IMR-90 (cell line): Measurements from ENCODE around the gene HTR5A. TPM values are rescaled to one million over a fixed set of nuclear protein-coding genes. Genes with fewer than 3 reads are reported as not detected.

Source experiments
- ATAC-seq: fragments of 200-7000 bp; cut with Tn5 transposase; 2 replicates; pipeline ENCODE4 v1.9.1; 2020; ENCODE audit warnings: low read depth, mild to moderate bottlenecking, moderate library complexity
- BruUV-seq: library from RNA; stranded (reverse); fragments of 400-500 nt; replicated peaks from 2 replicates; lab custom pipeline; 2021; lab: Mats Ljungman, UMichigan
- CTCF ChIA-PET: fragments of 300-600 bp; formaldehyde crosslinking; extraction: SDS; loops from one replicate; lab custom pipeline; 2021; ENCODE audit warnings: antibody characterized with exemption; lab: Yijun Ruan, JAX
- POLR2A ChIA-PET: fragments of 300-600 bp; sonication (Branson Sonifier 250); formaldehyde crosslinking; loops from one replicate; lab custom pipeline; 2022; ENCODE audit warnings: antibody characterized with exemption; ENCODE audit not compliant: unreplicated experiment; lab: Charles Lee
- DNase-seq: peaks from one replicate; pipeline ENCODE4 v3.0.0; 2013
- H2AFZ ChIP-seq: replicated peaks from 2 replicates; pipeline ENCODE3; 2013; ENCODE audit warnings: low read length, mild to moderate bottlenecking; ENCODE audit not compliant: poor library complexity
- H2AK5ac ChIP-seq: 2 replicates; pipeline ENCODE4 v1.6.1; 2013; ENCODE audit warnings: low read depth, low read length, inconsistent platforms
- H2AK9ac ChIP-seq: replicated peaks from 2 replicates; pipeline ENCODE3; 2013; ENCODE audit warnings: mild to moderate bottlenecking, low read depth, low read length, moderate library complexity; ENCODE audit not compliant: poor library complexity
- H2BK120ac ChIP-seq: 2 replicates; pipeline ENCODE4 v1.6.1; 2013; ENCODE audit warnings: low read depth, low read length, inconsistent platforms
- H2BK15ac ChIP-seq: 3 replicates; pipeline ENCODE4 v1.6.1; 2013; ENCODE audit warnings: low read depth, low read length, inconsistent platforms
- H2BK20ac ChIP-seq: 2 replicates; pipeline ENCODE4 v1.6.1; 2013; ENCODE audit warnings: low read depth, mild to moderate bottlenecking, inconsistent platforms, low read length, moderate library complexity
- H2BK5ac ChIP-seq: 2 replicates; pipeline ENCODE4 v1.6.1; 2013; ENCODE audit warnings: mild to moderate bottlenecking, low read depth, low read length, inconsistent platforms; ENCODE audit not compliant: poor library complexity, severe bottlenecking
- H3K14ac ChIP-seq: replicated peaks from 2 replicates; pipeline ENCODE4 v1.6.1; 2013; ENCODE audit warnings: low read depth, low read length, inconsistent platforms
- H3K18ac ChIP-seq: 2 replicates; pipeline ENCODE4 v1.6.1; 2013; ENCODE audit warnings: low read depth, low read length, control low read depth
- H3K23ac ChIP-seq: 2 replicates; pipeline ENCODE4 v1.6.1; 2013; ENCODE audit warnings: low read depth, low read length, inconsistent platforms
- H3K27ac ChIP-seq: 2 replicates; pipeline ENCODE4 v1.5.1; 2013; ENCODE audit warnings: mild to moderate bottlenecking, control low read depth, low read length; ENCODE audit not compliant: insufficient read depth
- H3K27me3 ChIP-seq: 2 replicates; pipeline ENCODE4 v1.6.1; 2013; ENCODE audit warnings: low read length; ENCODE audit not compliant: control insufficient read depth, insufficient read depth
- H3K36me3 ChIP-seq: 2 replicates; pipeline ENCODE4 v1.6.1; 2013; ENCODE audit warnings: low read length, mixed read lengths; ENCODE audit not compliant: control insufficient read depth, insufficient read depth
- H3K4ac ChIP-seq: 2 replicates; pipeline ENCODE4 v1.6.1; 2013; ENCODE audit warnings: low read depth, low read length, inconsistent platforms
- H3K4me1 ChIP-seq: 2 replicates; pipeline ENCODE4 v1.6.1; 2013; ENCODE audit warnings: low read length, mixed read lengths; ENCODE audit not compliant: control insufficient read depth, insufficient read depth
- H3K4me2 ChIP-seq: 2 replicates; pipeline ENCODE4 v1.6.1; 2013; ENCODE audit warnings: low read depth, mild to moderate bottlenecking, control low read depth, low read length, moderate library complexity
- H3K4me3 ChIP-seq: 2 replicates; pipeline ENCODE4 v1.5.1; 2013; ENCODE audit warnings: low read depth, mild to moderate bottlenecking, control low read depth, low read length, moderate library complexity; ENCODE audit not compliant: insufficient read depth
- H3K56ac ChIP-seq: 2 replicates; pipeline ENCODE4 v1.6.1; 2013; ENCODE audit warnings: low read length, inconsistent platforms; ENCODE audit not compliant: insufficient read depth; ENCODE audit errors: extremely low read depth
- H3K79me1 ChIP-seq, 2 experiments: 2 replicates each; pipeline ENCODE4 v1.6.1; 2013; ENCODE audit warnings: low read length in 2 of 2, inconsistent platforms in 1 of 2, low read depth in 1 of 2
- H3K9ac ChIP-seq: 2 replicates; pipeline ENCODE4 v1.6.1; 2013; ENCODE audit warnings: low read depth, low read length, control low read depth
- H3K9me1 ChIP-seq: 2 replicates; pipeline ENCODE4 v1.6.1; 2013; ENCODE audit warnings: low read length, inconsistent platforms; ENCODE audit not compliant: insufficient read depth
- H3K9me3 ChIP-seq: 2 replicates; pipeline ENCODE4 v1.6.1; 2013; ENCODE audit warnings: low read length; ENCODE audit not compliant: control insufficient read depth, insufficient read depth
- H4K20me1 ChIP-seq: 2 replicates; pipeline ENCODE4 v1.6.1; 2013; ENCODE audit warnings: low read length, inconsistent platforms; ENCODE audit not compliant: insufficient read depth
- H4K5ac ChIP-seq: 2 replicates; pipeline ENCODE4 v1.6.1; 2013; ENCODE audit warnings: mild to moderate bottlenecking, low read depth, low read length, control low read depth
- H4K8ac ChIP-seq, 2 experiments: 2 replicates each; pipeline ENCODE4 v1.6.1; 2013; ENCODE audit warnings: low read depth in 2 of 2, low read length in 2 of 2, control low read depth in 1 of 2, inconsistent platforms in 1 of 2
- H4K91ac ChIP-seq: 2 replicates; pipeline ENCODE4 v1.6.1; 2013; ENCODE audit warnings: low read depth, low read length, inconsistent platforms; ENCODE audit not compliant: insufficient read depth
- BHLHE40 ChIP-seq: fragments of 150-350 bp; IDR thresholded peaks from 2 replicates; pipeline ENCODE4 v1.6.1; 2016; ENCODE audit warnings: mild to moderate bottlenecking, low read depth, low read length
- CHD1 ChIP-seq: IDR thresholded peaks from 2 replicates; pipeline ENCODE4 v1.6.1; 2012; ENCODE audit warnings: low read depth, low read length, improper control_type of control experiment
- CTCF ChIP-seq: conservative IDR thresholded peaks from 2 replicates; pipeline ENCODE4 v1.5.1; 2012; ENCODE audit warnings: mild to moderate bottlenecking, low read depth, low read length, improper control_type of control experiment
- FOS ChIP-seq: fragments of 150-350 bp; IDR thresholded peaks from 2 replicates; pipeline ENCODE4 v1.6.1; 2016; ENCODE audit warnings: low read depth, low read length
- MAZ ChIP-seq: IDR thresholded peaks from 2 replicates; pipeline ENCODE4 v1.6.1; 2012; ENCODE audit warnings: low read depth, mild to moderate bottlenecking, low read length, improper control_type of control experiment, moderate library complexity, borderline replicate concordance
- MXI1 ChIP-seq: IDR thresholded peaks from 2 replicates; pipeline ENCODE4 v1.6.1; 2012; ENCODE audit warnings: low read depth, mild to moderate bottlenecking, low read length, moderate library complexity, borderline replicate concordance
- NFE2L2 ChIP-seq: fragments of 150-350 bp; IDR thresholded peaks from 2 replicates; pipeline ENCODE4 v1.6.1; 2016; ENCODE audit warnings: low read depth, mild to moderate bottlenecking, low read length
- RCOR1 ChIP-seq: IDR thresholded peaks from 2 replicates; pipeline ENCODE4 v1.6.1; 2012; ENCODE audit warnings: mild to moderate bottlenecking, low read length, improper control_type of control experiment; ENCODE audit not compliant: insufficient replicate concordance
- WGBS, 2 experiments: methylation state at CpG; one replicate each; pipeline versions ENCODE4 v1.1.5 to v1.1.7; 2013; ENCODE audit warnings: missing lambda C conversion rate in 2 of 2; ENCODE audit not compliant: insufficient read length in 1 of 2; ENCODE audit errors: extremely low coverage in 2 of 2; 5-methylcytosine and 5-hydroxymethylcytosine counted together
- dilution Hi-C: fragments of 300-500 bp; cut with HindIII; formaldehyde crosslinking; loops from one replicate; pipeline ENCODE4 v1.14.3; 2018; ENCODE audit warnings: low sequenced_read_pairs; ENCODE audit not compliant: unreplicated experiment
- in situ Hi-C: fragments of 300-500 bp; cut with MboI; formaldehyde crosslinking; loops from 3 replicates; pipeline ENCODE4 v1.14.3; 2019; ENCODE audit warnings: low sequenced_read_pairs, inconsistent platforms, mixed read lengths
- intact Hi-C: fragments of 100-400 bp; cut with micrococcal nuclease; formaldehyde crosslinking; loops from 2 replicates; pipeline ENCODE4 v1.10.0; 2022
- polyA plus RNA-seq, 3 experiments: library from polyadenylated mRNA; depleted of rRNA; stranded (reverse); fragments of >200 nt; gene quantifications; 2 replicates each; pipeline ENCODE4 v1.2.3, GENCODE V29; 2012; ENCODE audit warnings: low replicate concordance in 1 of 3
- total RNA-seq: library from RNA; depleted of rRNA; stranded (reverse); fragments of >200 nt; gene quantifications from 2 replicates; pipeline ENCODE4 v1.2.3, GENCODE V29; 2012
- TF ChIP-seq, protein P1 (sequence below): fragments of 150-350 bp; IDR thresholded peaks from 2 replicates; pipeline ENCODE4 v1.6.1; 2017; ENCODE audit warnings: mild to moderate bottlenecking, antibody characterized with exemption, low read length, low read depth

HTR5A gene
- total and polyA plus RNA-seq, 2 of the 4 experiments (the other 2 are of a cell fraction) = not detected

DNA sequence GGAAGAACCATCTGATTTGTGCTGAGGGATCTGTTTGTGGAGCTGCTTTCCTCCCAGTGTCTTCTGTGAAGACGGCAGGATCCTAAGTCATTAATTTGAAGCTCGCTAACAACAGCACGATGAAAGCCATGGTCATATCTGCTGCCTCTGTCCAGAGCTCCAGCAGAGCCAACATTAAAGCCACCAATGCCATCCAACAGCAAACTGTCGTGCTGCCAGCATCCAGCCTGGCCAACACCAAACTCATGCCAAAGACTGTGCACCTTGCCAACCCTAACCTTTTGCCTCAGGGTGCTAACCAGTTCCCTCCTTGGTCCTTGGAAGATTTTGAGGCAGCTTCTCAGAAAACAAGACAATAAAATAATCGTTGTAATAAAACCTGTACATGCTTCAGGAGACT, 36.2 kb downstream of the HTR5A start:
- H3K36me3 ChIP-seq = no peaks in the 10 kb centered on the region
- no peak overlapping the region for H4K8ac ChIP-seq
- CTCF ChIA-PET = no interaction called here
- no peaks in the 10 kb centered on the region for H3K9me3 ChIP-seq
- H3K79me1 ChIP-seq = no peaks in the 10 kb centered on the region
- H4K91ac ChIP-seq = no peak overlapping the region
- no peak overlapping the region for H3K27ac ChIP-seq
- intact Hi-C loops = no loop called here
- no peaks in the 10 kb centered on the region for H4K20me1 ChIP-seq
- TF ChIP-seq RCOR1 = no peak
- no peak for TF ChIP-seq BHLHE40
- TF ChIP-seq, protein P1, sequence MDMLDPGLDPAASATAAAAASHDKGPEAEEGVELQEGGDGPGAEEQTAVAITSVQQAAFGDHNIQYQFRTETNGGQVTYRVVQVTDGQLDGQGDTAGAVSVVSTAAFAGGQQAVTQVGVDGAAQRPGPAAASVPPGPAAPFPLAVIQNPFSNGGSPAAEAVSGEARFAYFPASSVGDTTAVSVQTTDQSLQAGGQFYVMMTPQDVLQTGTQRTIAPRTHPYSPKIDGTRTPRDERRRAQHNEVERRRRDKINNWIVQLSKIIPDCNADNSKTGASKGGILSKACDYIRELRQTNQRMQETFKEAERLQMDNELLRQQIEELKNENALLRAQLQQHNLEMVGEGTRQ = no peak
- no peak for TF ChIP-seq CTCF
- no peak for TF ChIP-seq MAZ
- TF ChIP-seq MXI1 = no peak
- no peak for TF ChIP-seq NFE2L2
- TF ChIP-seq FOS = no peak
- TF ChIP-seq CHD1 = no peak
- POLR2A ChIA-PET = no interaction called here
- no TSS peak for BruUV-seq
- H4K5ac ChIP-seq = no peak overlapping the region
- H3K9me1 ChIP-seq = no peaks in the 10 kb centered on the region
- DNase-seq = no peak
- no peak overlapping the region for H3K14ac ChIP-seq
- H2BK15ac ChIP-seq = no peak overlapping the region
- no peak overlapping the region for H2BK5ac ChIP-seq
- no peak overlapping the region for H2BK20ac ChIP-seq
- dilution Hi-C loops = no loop called here
- H3K4me2 ChIP-seq = no peak overlapping the region
- H2BK120ac ChIP-seq = no peak overlapping the region
- no peaks in the 10 kb centered on the region for H3K4me1 ChIP-seq
- H3K56ac ChIP-seq = no peak overlapping the region
- no peak overlapping the region for H3K4me3 ChIP-seq
- 60% methylated on average over 4 of the region's 5 CpGs; no CpG with 5 or more reads in 1 of the 2 experiments for WGBS, 2 experiments
- ATAC-seq = no peak
- H2AK5ac ChIP-seq = no peak overlapping the region
- no peak overlapping the region for H3K4ac ChIP-seq
- H3K27me3 ChIP-seq = no peaks in the 10 kb centered on the region
- in situ Hi-C loops = no loop called here
- H3K23ac ChIP-seq = no peak overlapping the region
- H2AK9ac ChIP-seq = no peak overlapping the region
- no peak overlapping the region for H2AFZ ChIP-seq
- no peak overlapping the region for H3K18ac ChIP-seq
- no peak overlapping the region for H3K9ac ChIP-seq
